CD4-positive, alpha-beta T cell treated with Interleukin-1 beta for 1 hour (primary cell): ENCODE data around the gene PKD1.
A peak's percentile ranks its signal among the peaks of the same experiment; 100 is the strongest.

Experiments
- DNase-seq, 2 donors: peaks; one replicate each; pipeline ENCODE4 v3.0.0-alpha.2; 2020 to 2022

Gene PKD1

DNA sequence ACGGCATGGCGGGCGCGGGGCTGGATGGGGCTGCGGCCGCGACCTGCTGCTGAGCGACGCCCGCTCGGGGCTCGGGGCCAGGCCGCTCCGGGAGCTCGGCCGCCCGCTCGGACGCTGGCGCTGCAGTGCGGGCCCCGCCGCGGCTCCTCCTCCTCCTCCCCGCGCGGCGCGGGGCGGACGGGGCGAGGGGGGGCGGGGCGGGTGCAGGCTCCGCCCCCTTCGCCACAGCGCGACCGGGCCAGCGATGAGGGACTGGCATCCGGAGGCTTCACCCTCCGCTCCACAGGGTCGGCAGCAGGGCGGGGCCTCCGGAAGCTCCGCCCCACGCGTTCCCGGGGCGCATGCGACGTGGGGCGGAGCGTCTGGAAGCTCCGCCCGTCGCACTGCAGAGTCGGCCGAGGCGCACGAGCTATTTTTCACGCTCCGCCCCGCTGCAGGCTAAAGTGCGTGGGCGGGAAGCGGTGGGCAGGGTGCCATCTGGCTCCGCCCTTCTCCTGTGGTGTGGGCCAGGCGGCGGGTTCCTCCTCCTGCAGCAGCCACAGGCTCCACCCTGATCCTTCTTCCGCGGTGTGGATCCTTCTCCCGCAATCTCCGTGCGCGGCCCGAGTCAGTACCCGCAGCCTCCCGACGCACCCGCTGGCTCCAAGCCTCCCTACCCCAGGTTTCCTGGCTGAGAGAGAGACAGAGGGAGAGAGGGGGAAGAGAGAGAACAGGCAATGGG lies at the start of gene PKD1:
TSS of gene PKD1 (minus strand) at position 129 of the 721 bp plus-strand sequence. CDS start 209 bp downstream, outside the sequence.
- DNase-seq: peak; percentile 99

GRCh38 chr16:2184962-2185361 lies 49.3 kb upstream of the PKD1 start:
- DNase-seq: no peak

GRCh38 chr16:2184346-2184745 lies 48.6 kb upstream of the PKD1 start:
- no peak for DNase-seq

- DNase-seq: no peak
Measured at GRCh38 chr16:2183671-2184070, 48.0 kb upstream of the PKD1 start.

- no peak for DNase-seq
Measured at GRCh38 chr16:2181952-2182351, 46.3 kb upstream of the PKD1 start.

DNA sequence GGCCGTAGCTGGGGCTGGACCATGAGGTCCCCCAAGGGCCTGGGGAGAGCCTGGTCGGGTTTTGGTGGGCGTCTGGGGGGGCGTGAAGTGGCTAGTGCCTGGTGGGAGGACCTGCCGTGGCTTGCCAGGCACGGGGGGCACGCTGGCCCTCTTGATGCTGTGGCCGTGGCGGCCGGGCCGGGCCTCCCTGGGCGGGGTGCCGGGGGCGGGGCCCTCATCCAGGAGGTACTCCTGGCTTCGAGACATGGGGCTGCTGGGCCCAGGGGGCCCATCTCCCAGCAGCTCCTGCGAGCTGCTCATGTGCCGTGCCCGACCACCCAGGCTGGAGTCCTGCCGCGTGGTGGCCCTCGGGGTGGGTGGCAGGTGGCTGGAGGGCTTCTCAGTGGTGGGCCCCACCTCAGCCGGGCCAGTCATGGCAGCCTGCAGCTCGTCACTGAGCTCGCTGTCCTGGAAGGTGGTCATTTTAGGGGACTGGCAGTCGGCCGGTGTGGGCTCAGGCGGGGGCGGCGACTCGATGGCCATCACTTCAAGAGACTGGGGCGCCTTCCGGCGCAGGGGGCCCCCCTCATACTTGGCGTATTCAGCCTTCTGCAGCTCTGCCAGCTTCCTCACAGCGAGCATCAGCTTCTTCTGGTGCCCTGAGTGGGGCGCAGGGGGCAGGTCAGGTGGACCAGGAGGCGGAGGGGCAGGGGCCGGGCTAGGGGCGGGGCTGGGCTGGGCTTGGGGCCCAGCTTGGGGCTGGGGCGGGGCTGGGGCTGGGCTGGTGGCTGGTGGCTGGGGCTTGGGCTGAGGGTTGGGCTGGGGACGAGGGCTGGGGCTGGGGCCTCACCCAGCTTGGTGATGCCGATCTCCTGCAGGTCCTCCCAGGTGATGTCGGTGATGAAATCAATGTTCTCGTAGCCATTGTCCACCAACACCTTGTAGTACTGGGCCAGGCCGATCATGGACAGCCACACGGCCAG lies 45.5 kb upstream of the PKD1 start:
- no peak for DNase-seq

- DNase-seq: no peak
Measured at GRCh38 chr16:2180461-2180860, 44.8 kb upstream of the PKD1 start.

DNA sequence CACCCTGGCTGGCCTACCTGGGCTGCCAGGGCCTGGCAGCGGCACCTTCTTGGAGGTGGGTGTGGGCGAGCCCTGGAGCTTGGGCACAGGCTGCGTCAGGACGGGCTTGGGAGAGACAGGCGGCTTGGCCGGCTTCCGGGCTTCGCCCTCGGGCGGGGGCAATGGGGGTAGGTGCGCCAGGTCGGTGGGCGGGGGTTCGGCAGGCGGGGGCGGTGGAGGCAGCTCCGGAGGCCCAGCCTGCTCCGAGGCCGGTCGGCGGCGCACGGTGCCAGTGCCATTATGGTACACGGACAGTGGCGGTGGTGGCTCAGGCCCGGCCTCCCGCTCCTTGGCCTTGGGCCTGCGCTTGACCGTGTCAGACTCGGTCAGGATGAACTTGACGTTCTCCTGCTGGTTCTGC lies 43.9 kb upstream of the PKD1 start:
- no peak for DNase-seq

GRCh38 chr16:2179107-2179501 lies 43.4 kb upstream of the PKD1 start:
- DNase-seq: no peak

- peak; percentile 34 to 47 for DNase-seq
Measured at GRCh38 chr16:2178321-2179106, 42.8 kb upstream of the PKD1 start.

GRCh38 chr16:2177561-2177960 lies 41.9 kb upstream of the PKD1 start:
- DNase-seq: no peak

DNA sequence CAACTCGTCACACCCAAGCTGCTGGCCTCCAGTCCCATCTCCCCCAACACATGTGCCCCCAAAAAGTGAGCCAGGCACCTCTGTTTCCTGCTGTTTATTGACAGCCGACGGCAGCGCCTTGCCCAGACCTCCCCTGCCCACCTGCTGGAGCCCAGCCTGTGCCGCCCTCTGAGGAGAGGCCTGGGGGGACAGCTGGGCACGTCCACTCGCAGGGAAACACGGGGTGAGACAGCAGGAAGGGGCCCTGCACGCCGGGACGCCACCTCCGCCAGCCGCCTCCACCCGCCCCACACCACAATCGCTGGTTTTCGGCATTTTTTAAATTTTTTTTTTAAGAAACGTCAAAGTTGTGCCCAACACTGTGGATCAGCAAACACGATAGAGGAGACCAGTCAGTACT lies 41.4 kb upstream of the PKD1 start:
- no peak for DNase-seq

- DNase-seq: no peak
Measured at GRCh38 chr16:2176047-2176446, 40.3 kb upstream of the PKD1 start.

GRCh38 chr16:2175454-2175853 lies 39.8 kb upstream of the PKD1 start:
- DNase-seq: no peak

GRCh38 chr16:2174396-2175131 lies 38.9 kb upstream of the PKD1 start:
- no peak for DNase-seq

- DNase-seq: no peak
Measured at GRCh38 chr16:2173916-2174315, 38.2 kb upstream of the PKD1 start.

DNA sequence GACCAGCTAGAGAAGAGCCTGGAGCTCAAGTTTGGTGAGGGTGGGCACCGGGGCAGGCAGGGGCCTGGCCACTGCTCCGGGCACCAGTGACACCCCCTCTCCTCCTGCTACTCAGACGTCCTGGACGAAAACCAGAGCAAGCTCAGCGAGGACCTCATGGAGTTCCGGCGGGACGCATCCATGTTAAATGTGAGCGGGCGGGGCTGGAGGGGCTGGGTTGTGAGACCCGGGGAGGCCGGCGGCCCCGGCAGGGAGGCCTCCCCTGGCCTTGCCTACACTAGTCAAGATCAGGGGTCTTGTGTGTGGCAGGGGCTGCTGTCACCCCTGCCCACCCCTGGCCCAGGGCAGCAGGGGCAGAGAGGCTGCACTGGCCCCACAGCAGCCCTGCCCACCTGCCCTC lies 37.7 kb upstream of the PKD1 start:
- no peak for DNase-seq

DNA sequence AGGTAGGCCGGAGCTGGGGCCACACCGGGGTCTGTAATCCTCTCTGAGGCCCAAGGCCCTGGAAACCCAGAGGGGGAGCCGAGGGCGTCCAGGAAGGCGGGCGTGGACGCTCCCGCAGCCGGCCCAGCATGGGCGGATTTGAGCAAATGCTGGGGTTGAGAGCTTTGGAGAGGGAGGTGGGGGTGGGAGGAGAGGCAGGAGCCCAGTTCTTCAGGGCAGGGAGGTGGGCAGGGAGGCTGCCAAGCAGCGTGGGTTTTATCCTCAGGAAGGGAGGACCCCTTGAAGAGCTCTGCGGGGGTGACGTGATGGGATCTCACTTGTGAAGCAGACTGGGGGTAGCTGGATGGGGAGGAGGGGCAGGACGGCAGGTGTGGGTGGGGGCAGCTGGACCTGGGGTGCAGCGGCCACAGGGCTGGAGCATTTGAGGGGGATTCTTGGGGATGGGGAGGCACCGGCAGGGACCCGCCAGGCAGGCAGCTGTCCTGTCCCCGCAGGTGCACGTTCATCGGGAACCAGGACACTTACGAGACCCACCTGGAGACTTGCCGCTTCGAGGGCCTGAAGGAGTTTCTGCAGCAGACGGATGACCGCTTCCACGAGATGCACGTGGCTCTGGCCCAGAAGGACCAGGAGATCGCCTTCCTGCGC lies 37.1 kb upstream of the PKD1 start:
- no peak for DNase-seq

GRCh38 chr16:2171601-2172178 lies 36.0 kb upstream of the PKD1 start:
- no peak for DNase-seq

DNA sequence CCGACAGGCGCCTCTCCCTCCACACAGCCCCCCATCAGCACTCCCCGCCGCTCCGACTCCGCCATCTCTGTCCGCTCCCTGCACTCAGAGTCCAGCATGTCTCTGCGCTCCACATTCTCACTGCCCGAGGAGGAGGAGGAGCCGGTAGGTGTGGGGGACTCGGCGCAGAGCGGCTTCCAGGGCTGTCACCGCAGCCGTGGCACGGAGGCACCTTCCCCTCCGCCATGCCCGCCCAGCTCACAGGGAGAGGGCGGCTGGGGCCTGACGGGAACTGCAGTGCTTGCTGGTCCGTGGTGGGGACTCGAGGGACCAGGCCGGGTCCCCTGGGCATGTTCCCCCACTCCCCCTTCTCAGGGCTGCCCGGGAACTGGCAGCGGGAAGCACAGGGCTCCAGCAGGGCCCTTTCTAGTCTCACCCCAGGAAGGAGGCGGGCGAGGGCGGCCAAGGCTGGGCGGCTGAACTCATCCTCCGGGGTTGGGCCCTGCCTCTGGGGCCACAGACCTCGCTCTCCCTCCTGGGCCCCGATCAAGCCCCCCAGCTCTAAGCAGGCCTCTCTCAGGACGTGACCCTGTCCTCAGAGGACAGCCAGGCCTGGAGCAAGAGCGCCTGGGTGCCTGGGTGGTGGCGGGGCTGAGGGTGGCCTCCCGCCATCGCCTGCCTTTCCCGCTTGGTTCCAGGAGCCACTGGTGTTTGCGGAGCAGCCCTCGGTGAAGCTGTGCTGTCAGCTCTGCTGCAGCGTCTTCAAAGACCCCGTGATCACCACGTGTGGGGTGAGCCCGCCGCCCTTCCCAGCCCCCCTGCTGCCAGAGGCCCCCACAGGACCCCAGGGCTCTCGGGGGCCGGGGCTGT lies 35.1 kb upstream of the PKD1 start:
- DNase-seq: no peak

- no peak for DNase-seq
Measured at GRCh38 chr16:2170080-2170479, 34.4 kb upstream of the PKD1 start.
